ENCODE measurements around the gene ZNF441. TPM values are rescaled to one million over a fixed set of nuclear protein-coding genes. Genes with fewer than 3 reads are reported as not detected.

ZNF441 gene
- polyA plus RNA-seq, 3 donors: 0.48 to 1.0 (median 0.95) TPM

DNA sequence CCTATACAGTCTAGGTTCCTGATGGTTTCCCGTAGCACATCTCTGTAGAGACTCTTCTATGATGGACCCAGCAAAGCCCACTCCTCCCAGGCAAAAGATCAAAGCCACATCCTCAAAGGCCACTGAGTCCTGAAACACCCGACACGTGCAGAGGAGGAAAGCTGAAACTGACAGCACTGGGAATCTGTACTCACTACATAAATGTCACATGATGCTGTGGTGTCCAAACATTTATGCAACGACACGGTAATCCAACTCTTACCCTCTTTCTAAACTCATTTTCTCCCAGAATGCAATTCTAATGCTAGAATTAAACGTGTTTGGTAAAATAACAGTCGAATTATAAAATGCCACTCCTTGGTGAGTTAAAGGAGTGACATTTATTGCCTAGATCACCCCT is 7.0 kb upstream of the ZNF441 start:
- peaks cover 18 to 60% (median 39%) of the 10 kb centered on the region in 7 donors for H3K9me3 Mint-ChIP-seq
- H3K27me3 Mint-ChIP-seq (ENCODE audit: low read depth in 3 of 3): peaks cover 3 to 13% (median 3%) of the 10 kb centered on the region in 3 donors
- Histone ChIP-seq H3K4me3 (replicated peaks in 1 of 3; ENCODE audit: low read depth in 2 of 3, low read length in 3 of 3) (no peak overlapping the region), H3K4me2 (replicated peaks; ENCODE audit: extremely low read depth, low read length, poor library complexity, severe bottlenecking) (no peak overlapping the region), H3K9me3 (replicated peaks in 1 of 2; ENCODE audit: control insufficient read depth in 1 of 2, insufficient read depth in 1 of 2, low read length in 2 of 2) (peaks cover 15 to 26% of the 10 kb centered on the region in 2 donors), H3K4me1 (ENCODE audit: control insufficient read depth in 1 of 2, insufficient read depth in 2 of 2, low read length in 2 of 2) (no peaks in the 10 kb centered on the region), H3K36me3 (replicated peaks in 1 of 2; ENCODE audit: control insufficient read depth in 1 of 2, insufficient read depth in 2 of 2, low read length in 2 of 2) (no peaks in the 10 kb centered on the region), H4K20me1 (ENCODE audit: insufficient read depth, low read length) (no peaks in the 10 kb centered on the region), H3K9ac (ENCODE audit: insufficient read depth, low read length, poor library complexity, severe bottlenecking) (no peak overlapping the region), H3K27me3 (ENCODE audit: control insufficient read depth in 2 of 2, insufficient read depth in 2 of 2, low read length in 2 of 2) (no peaks in the 10 kb centered on the region), H3K27ac (ENCODE audit: low read depth in 1 of 2, low read length in 2 of 2) (no peak overlapping the region), H3K79me2 (ENCODE audit: insufficient read depth, low read length) (no peaks in the 10 kb centered on the region), H2AFZ (ENCODE audit: insufficient read depth, low read depth, low read length, poor library complexity, severe bottlenecking) (no peak overlapping the region)
- no peak overlapping the region for H3K4me3 Mint-ChIP-seq
- no peaks in the 10 kb centered on the region for H3K36me3 Mint-ChIP-seq
- intact Hi-C loops (cut with micrococcal nuclease): no loop called here
- DNase-seq: no peak
- TF ChIP-seq, protein P1, sequence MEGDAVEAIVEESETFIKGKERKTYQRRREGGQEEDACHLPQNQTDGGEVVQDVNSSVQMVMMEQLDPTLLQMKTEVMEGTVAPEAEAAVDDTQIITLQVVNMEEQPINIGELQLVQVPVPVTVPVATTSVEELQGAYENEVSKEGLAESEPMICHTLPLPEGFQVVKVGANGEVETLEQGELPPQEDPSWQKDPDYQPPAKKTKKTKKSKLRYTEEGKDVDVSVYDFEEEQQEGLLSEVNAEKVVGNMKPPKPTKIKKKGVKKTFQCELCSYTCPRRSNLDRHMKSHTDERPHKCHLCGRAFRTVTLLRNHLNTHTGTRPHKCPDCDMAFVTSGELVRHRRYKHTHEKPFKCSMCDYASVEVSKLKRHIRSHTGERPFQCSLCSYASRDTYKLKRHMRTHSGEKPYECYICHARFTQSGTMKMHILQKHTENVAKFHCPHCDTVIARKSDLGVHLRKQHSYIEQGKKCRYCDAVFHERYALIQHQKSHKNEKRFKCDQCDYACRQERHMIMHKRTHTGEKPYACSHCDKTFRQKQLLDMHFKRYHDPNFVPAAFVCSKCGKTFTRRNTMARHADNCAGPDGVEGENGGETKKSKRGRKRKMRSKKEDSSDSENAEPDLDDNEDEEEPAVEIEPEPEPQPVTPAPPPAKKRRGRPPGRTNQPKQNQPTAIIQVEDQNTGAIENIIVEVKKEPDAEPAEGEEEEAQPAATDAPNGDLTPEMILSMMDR (IDR thresholded peaks at IDR 0.05): no peak
- no peaks in the 10 kb centered on the region for H3K4me1 Mint-ChIP-seq
- H3K27ac Mint-ChIP-seq: no peak overlapping the region
- 100% methylated on average over 1 of the region's 7 CpGs for WGBS (ENCODE audit: insufficient coverage)

DNA sequence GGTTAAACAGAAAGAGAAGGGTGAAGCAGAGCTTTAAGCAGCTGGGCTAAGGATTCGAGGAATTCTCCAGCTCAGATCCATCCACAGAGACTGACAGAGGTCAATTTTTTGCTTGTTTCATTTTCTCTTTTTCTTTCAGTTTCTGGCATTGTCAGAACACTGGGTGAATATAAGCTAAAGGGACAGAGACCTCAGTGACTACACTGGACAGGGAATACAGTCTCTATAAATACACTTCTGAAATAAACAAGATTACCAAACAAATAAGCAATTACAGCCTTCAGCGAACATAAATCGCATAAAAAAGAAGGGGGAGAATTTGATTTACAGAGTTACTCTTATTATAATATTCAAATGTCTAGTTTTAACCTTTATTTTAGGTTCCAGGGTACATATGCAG is 3.7 kb upstream of the ZNF441 start:
- H2AFZ ChIP-seq (ENCODE audit: insufficient read depth, low read depth, low read length, poor library complexity, severe bottlenecking): no peak overlapping the region
- no peaks in the 10 kb centered on the region for H4K20me1 ChIP-seq (ENCODE audit: insufficient read depth, low read length)
- no peak overlapping the region for H3K27ac ChIP-seq (ENCODE audit: low read depth in 1 of 2, low read length in 2 of 2)
- H3K27me3 Mint-ChIP-seq (ENCODE audit: low read depth in 3 of 3): peaks cover 3 to 15% (median 6%) of the 10 kb centered on the region in 3 donors
- no peak overlapping the region for H3K4me3 ChIP-seq (replicated peaks in 1 of 3; ENCODE audit: low read depth in 2 of 3, low read length in 3 of 3)
- H3K4me2 ChIP-seq (replicated peaks; ENCODE audit: extremely low read depth, low read length, poor library complexity, severe bottlenecking): no peak overlapping the region
- no CpG with 5 or more reads among the region's 3 CpGs for WGBS (ENCODE audit: insufficient coverage)
- H3K79me2 ChIP-seq (ENCODE audit: insufficient read depth, low read length): peaks cover 10% of the 10 kb centered on the region
- no peaks in the 10 kb centered on the region for H3K27me3 ChIP-seq (ENCODE audit: control insufficient read depth in 2 of 2, insufficient read depth in 2 of 2, low read length in 2 of 2)
- no peaks in the 10 kb centered on the region for H3K36me3 ChIP-seq (replicated peaks in 1 of 2; ENCODE audit: control insufficient read depth in 1 of 2, insufficient read depth in 2 of 2, low read length in 2 of 2)
- H3K36me3 Mint-ChIP-seq: no peaks in the 10 kb centered on the region
- no peak overlapping the region for H3K9ac ChIP-seq (ENCODE audit: insufficient read depth, low read length, poor library complexity, severe bottlenecking)
- peaks cover 12 to 16% of the 10 kb centered on the region in 2 donors for H3K4me1 ChIP-seq (ENCODE audit: control insufficient read depth in 1 of 2, insufficient read depth in 2 of 2, low read length in 2 of 2)
- TF ChIP-seq, protein P1 (IDR thresholded peaks at IDR 0.05): no peak
- intact Hi-C loops (cut with micrococcal nuclease): no loop called here
- no peak overlapping the region for H3K4me3 Mint-ChIP-seq
- DNase-seq: no peak
- peaks cover 8 to 10% of the 10 kb centered on the region in 2 donors for H3K9me3 ChIP-seq (replicated peaks in 1 of 2; ENCODE audit: control insufficient read depth in 1 of 2, insufficient read depth in 1 of 2, low read length in 2 of 2)
- no peak overlapping the region for H3K27ac Mint-ChIP-seq
- H3K4me1 Mint-ChIP-seq: peaks cover 14% of the 10 kb centered on the region
- H3K9me3 Mint-ChIP-seq: peaks cover 18 to 48% (median 29%) of the 10 kb centered on the region in 7 donors

All from CD14-positive monocyte (primary cell).